H1 (cell line): ENCODE results near the gene PTPRG.

Experiments
- CREB1 ChIP-seq: IDR thresholded peaks from 2 replicates; pipeline ENCODE4 v1.6.1; 2012; ENCODE audit warnings: inconsistent platforms
- EZH2 ChIP-seq: fragments of 200-600 bp; sonication (generic); IDR thresholded peaks from 2 replicates; pipeline ENCODE4 v1.7.1; 2012; ENCODE audit warnings: low read depth, mild to moderate bottlenecking, moderate library complexity, low read length, inconsistent platforms; ENCODE audit not compliant: severe bottlenecking
- GABPA ChIP-seq: IDR thresholded peaks from 2 replicates; pipeline ENCODE4 v1.6.1; 2011; ENCODE audit warnings: mild to moderate bottlenecking, low read length, moderate library complexity, borderline replicate concordance; ENCODE audit not compliant: insufficient read depth
- KDM4A ChIP-seq: IDR thresholded peaks from one replicate; pipeline ENCODE4 v1.7.1; 2012; ENCODE audit warnings: low read depth, mild to moderate bottlenecking, moderate library complexity, low read length, inconsistent platforms; ENCODE audit not compliant: severe bottlenecking
- POLR2A ChIP-seq, 2 experiments: IDR thresholded peaks; 1 replicate in 1 of 2; 2 replicates in 1 of 2; pipeline ENCODE4 v1.6.1; 2011; ENCODE audit warnings: low read depth in 2 of 2, low read length in 2 of 2, mild to moderate bottlenecking in 2 of 2; ENCODE audit errors: control extremely low read depth in 1 of 2
- POLR2AphosphoS5 ChIP-seq: IDR thresholded peaks from 2 replicates; pipeline ENCODE4 v1.6.1; 2011; ENCODE audit warnings: low read depth, low read length
- RAD21 ChIP-seq, 2 experiments: IDR thresholded peaks in 1 of 2; conservative IDR thresholded peaks in 1 of 2; 2 replicates each; pipeline ENCODE4 v1.6.1; 2011; ENCODE audit warnings: low read depth in 2 of 2, low read length in 2 of 2, improper control_type of control experiment in 1 of 2, inconsistent platforms in 1 of 2, mild to moderate bottlenecking in 1 of 2, moderate library complexity in 1 of 2
- SIRT6 ChIP-seq: IDR thresholded peaks from one replicate; pipeline ENCODE4 v1.7.1; 2012; ENCODE audit warnings: low read length, inconsistent platforms
- SP1 ChIP-seq: IDR thresholded peaks from 2 replicates; pipeline ENCODE4 v1.6.1; 2011; ENCODE audit warnings: low read depth, low read length
- TAF1 ChIP-seq: IDR thresholded peaks from 2 replicates; pipeline ENCODE4 v1.6.1; 2011; ENCODE audit warnings: mild to moderate bottlenecking, low read depth, low read length
- TCF12 ChIP-seq: IDR thresholded peaks from 2 replicates; pipeline ENCODE4 v1.6.1; 2011; ENCODE audit warnings: low read depth, mild to moderate bottlenecking, low read length
- TEAD4 ChIP-seq: IDR thresholded peaks from 2 replicates; pipeline ENCODE4 v1.6.1; 2012; ENCODE audit warnings: low read depth, low read length, inconsistent platforms, mixed read lengths
- TF ChIP-seq, protein P1 (sequence below): IDR thresholded peaks from 2 replicates; pipeline ENCODE4 v1.6.1; 2011; ENCODE audit warnings: low read depth, mild to moderate bottlenecking, low read length; ENCODE audit not compliant: insufficient read depth
- TF ChIP-seq, protein P2 (sequence below), 3 experiments: IDR thresholded peaks; 1 replicate in 2 of 3; 2 replicates in 1 of 3; pipeline versions ENCODE4 v1.5.1 to v1.6.1; 2011; ENCODE audit warnings: low read length in 3 of 3, mild to moderate bottlenecking in 3 of 3, inconsistent platforms in 2 of 3, low read depth in 1 of 3, moderate library complexity in 1 of 3; ENCODE audit not compliant: insufficient read depth in 1 of 3; ENCODE audit errors: control extremely low read depth in 1 of 3

DNA sequence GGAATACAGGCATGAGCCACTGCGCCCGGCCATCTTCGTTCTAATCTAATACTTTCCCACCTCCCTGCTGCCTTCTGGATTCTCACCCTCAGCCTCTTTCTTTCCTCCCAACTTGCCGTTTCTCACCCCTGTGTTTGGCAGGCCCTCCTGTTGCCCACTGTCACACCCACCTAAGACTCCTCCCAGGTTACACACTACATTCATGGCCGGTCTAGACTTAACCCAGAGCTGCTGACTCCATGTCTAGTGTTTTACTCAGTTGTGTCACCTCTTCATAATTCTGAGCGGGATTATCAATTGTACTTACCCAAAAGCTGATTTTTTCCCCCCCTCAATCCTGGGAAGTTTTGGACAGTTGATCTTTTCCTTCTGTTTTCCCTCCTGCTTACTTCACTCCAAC lies 588.2 kb downstream of the PTPRG start:
- no peak for TF ChIP-seq TEAD4
- TF ChIP-seq POLR2AphosphoS5, result no peak
- no peak for TF ChIP-seq POLR2A (IDR thresholded peaks at IDR 0.05; ENCODE audit: control extremely low read depth in 1 of 2, low read depth in 2 of 2, low read length in 2 of 2)
- TF ChIP-seq, protein P1, sequence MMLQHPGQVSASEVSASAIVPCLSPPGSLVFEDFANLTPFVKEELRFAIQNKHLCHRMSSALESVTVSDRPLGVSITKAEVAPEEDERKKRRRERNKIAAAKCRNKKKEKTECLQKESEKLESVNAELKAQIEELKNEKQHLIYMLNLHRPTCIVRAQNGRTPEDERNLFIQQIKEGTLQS, result no peak
- TF ChIP-seq SP1, result no peak
- TF ChIP-seq, protein P2, sequence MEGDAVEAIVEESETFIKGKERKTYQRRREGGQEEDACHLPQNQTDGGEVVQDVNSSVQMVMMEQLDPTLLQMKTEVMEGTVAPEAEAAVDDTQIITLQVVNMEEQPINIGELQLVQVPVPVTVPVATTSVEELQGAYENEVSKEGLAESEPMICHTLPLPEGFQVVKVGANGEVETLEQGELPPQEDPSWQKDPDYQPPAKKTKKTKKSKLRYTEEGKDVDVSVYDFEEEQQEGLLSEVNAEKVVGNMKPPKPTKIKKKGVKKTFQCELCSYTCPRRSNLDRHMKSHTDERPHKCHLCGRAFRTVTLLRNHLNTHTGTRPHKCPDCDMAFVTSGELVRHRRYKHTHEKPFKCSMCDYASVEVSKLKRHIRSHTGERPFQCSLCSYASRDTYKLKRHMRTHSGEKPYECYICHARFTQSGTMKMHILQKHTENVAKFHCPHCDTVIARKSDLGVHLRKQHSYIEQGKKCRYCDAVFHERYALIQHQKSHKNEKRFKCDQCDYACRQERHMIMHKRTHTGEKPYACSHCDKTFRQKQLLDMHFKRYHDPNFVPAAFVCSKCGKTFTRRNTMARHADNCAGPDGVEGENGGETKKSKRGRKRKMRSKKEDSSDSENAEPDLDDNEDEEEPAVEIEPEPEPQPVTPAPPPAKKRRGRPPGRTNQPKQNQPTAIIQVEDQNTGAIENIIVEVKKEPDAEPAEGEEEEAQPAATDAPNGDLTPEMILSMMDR (IDR thresholded peaks at IDR 0.05; ENCODE audit: control extremely low read depth in 1 of 3, insufficient read depth in 1 of 3, low read depth in 1 of 3, low read length in 3 of 3), result no peak
- TF ChIP-seq RAD21 (IDR thresholded peaks at IDR 0.05 in 1 of 2, conservative IDR thresholded peaks at IDR 0.05 in 1 of 2; ENCODE audit: low read depth in 2 of 2, low read length in 2 of 2), result no peak
- TF ChIP-seq CREB1, result no peak
- TF ChIP-seq TAF1, result no peak
- TF ChIP-seq TCF12, result no peak
- no peak for TF ChIP-seq SIRT6
- no peak for TF ChIP-seq GABPA
- TF ChIP-seq KDM4A, result no peak
- no peak for TF ChIP-seq EZH2
